GM21576 (cell line): Measurements from ENCODE around the gene TBX21.
A peak's percentile ranks its signal among the peaks of the same experiment; 100 is the strongest.
"Not testable (repeated sequence)": the region's sequence is repeated elsewhere in the genome, so short reads cannot be mapped to it uniquely, and the experiment has no call there.

ENCODE experiments used
- ATAC-seq: cut with Tn5 transposase; IDR thresholded peaks from one replicate; pipeline ENCODE4 v1.9.1; 2021; ENCODE audit warnings: mild to moderate bottlenecking, moderate library complexity; ENCODE audit not compliant: unreplicated experiment

The TBX21 gene

DNA sequence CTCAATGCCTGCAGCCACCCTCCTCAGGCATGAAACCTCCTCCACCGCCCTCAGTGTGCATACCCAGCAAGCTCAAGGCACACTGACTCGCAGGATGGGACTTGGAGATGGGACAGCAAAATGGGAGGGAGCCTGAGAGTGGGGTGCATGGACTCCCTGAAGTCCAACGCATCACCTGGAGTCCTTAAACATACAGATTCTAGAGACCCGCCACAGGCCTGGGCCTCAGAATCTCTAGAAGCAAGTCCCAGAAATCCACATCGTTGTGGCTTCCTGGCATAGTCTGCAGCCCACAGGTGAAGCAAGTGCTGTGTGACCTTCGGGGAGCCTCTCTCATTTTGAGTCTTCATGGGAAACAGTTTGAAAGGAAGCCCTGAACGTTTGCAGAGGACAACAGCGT lies 3.6 kb upstream of the TBX21 start:
- no peak for ATAC-seq

DNA sequence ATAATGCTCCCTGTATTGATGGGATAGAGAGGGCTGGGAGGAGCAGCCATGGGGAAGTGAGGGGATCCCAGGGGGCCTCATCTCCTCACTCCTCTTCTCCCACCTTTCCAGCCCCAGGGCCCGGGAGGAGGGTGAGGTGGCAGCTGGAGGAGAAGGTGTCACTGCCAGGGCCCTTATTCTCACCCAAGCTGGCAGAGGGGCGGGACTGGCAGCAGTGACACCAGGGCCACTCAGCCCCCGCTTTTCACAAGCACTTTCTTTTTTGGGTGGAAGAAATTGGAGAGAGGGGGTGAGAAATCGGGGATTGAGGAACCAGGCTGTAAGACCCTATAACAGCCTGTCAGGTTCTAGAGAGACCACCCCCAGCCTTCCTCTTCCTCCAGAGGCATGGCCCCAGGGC lies 2.4 kb upstream of the TBX21 start:
- ATAC-seq = no peak

DNA sequence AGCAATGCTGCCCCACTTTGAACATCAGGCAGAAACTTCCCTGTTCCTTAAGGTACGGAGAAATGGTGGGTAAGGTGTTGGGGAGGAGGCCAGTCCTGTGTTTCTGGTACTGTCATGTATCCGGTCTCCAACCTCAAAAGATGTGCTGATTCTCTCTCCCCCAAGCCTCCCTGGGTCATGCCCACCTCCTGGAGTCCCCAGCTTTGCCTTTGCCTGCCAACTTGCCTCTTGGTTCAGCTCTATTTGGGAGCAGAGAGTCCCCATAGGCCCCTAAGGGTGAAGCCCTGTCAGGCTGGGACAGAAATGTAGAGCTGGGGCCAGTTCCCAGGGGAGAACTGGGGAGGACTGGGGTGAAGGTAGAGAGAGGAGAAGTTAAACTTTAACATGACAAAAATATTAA lies 1.6 kb upstream of the TBX21 start:
- ATAC-seq = no peak

DNA sequence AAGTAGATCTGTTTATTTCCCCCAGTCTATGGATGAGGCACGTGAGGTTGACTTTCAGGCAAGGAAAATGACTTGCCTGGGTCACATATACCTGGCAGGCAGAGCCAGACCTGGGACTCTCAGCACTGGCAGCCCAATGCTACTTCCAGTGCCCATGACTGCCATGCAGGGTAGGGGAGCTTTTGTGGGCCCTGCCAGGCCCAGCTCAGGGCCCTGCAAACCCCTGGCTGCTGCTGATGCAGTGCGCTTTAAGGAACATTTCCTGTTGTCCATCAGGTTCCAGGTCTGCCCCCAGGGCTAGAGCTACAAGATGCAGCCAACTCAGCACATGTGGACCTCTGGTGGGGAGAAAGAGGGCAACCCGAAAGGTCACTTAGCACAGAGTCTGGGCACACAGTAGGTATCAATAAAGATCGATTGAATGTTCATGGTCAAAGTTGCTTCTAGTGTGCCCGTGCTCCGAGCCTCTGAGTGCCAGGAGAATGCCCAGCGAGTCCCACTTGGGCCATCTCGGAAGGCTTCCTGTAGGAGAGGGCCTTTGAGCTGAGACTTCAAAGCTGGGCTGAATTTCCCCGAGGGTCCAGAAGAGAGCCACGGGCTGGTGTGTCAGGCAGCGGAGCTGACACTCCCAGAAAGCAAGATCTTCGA lies 513 bp upstream of the TBX21 start:
- ATAC-seq = no peak

DNA sequence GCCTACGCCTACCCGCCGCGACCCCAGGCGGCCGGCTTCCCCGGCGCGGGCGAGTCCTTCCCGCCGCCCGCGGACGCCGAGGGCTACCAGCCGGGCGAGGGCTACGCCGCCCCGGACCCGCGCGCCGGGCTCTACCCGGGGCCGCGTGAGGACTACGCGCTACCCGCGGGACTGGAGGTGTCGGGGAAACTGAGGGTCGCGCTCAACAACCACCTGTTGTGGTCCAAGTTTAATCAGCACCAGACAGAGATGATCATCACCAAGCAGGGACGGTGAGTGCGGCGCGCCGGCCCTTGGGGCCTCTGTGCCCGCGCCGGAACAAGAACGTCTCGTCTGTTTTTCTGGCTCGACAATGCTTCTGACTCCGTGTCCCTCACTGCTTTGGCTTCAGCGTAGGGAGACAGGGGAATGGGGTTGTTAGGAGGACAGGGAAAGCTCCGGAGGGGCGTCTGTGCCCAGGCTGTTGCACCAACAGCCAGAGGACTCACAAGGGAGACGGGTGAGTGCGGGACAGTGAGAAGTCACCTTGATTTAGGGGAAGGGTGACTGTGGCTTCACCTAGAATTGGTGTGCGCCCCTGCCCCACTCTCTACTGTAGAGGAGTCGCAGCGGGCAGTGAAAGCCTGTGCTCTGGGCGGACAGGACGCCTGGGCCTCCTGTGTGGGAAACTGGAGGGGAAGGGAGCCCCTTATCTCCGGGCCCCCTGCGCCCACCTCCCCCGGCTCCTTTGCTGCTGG lies 806 bp downstream of the TBX21 start:
- peak; percentile 13 for ATAC-seq

DNA sequence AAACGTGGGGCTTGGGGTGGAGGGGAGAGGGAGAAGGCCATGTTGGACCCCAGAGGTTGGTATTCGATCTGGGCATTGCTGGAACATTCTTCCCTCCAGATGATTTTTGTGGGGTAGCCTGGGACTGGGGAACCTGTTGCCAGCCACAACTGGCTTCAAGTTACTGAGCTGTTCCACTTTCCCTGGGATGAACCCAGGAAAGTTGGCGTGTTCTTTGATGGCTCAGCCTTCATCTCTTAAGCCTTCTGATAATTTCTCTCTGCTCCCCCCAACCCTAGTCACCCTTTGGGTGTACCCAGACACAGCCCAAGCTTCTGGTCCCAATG lies 2.1 kb downstream of the TBX21 start:
- ATAC-seq = no peak

DNA sequence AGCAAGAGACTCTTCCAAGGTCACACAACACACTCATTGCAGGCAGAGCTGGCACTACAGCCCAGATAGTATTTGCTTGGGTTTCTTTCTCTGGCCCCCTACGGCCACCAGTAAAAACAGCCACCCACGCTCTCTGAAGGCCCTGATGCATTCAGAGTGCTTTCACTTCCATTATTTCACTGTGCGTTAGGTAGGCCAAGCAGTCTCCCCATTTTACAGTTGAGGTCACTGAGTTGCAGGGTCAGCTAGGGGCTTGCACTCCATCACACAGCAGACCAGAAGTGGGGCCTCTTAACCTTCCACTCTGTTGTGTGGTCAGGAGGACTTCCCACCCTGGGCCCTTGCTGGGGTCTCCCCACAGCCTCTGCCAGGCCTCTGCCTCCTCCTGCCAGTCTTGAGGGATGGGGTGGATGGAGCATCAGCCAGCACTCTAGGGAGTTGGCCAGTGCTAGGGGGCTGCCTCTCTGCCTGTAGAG lies 2.5 kb downstream of the TBX21 start:
- peak; percentile 48 for ATAC-seq

DNA sequence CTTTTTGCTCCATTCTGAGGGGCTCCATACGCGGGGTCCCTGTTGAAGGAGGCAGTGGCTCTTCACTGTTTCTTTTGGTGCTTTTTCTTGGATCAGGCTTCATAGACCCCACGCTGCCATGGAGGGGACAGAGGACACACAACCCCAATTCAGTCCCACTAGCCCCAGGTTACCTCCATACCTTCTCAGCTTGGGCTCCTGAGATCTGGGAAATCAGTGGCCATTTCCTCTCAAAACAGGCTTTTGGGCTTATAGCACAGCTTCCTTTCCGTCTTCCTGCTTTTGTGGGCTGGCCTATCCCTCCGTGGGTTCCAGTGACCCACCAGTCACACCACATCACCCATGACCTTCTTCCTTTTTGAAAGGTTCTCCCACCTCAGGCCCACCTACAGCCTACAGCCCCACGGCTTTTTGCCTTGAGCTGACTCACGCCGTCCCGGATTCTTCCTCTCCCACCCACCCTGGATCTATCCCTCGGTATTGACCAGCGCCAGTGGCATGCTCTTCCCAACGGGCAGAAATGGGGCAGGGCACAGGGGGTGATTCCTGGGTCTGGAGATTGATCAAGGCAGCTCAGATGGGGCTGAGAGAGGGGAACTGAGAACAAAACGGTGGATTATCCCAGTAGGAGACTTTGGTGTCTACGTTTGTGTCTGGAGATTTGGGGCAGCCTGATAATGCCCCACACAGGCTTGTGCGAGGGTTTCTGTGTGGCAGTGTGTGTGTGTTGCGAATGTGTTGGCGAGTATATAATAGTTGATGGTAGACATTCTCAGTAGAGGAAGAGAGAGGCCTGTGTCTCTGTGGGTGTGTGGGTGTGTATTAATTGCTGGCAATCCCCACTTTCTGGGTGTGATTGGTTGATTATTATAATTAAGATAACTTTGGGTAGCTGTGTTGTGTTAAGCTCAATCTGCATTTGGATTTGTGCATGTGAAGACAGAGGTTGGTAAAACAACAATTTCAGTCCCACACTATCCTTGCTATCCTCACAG lies 3.8 kb downstream of the TBX21 start:
- ATAC-seq = no peak

DNA sequence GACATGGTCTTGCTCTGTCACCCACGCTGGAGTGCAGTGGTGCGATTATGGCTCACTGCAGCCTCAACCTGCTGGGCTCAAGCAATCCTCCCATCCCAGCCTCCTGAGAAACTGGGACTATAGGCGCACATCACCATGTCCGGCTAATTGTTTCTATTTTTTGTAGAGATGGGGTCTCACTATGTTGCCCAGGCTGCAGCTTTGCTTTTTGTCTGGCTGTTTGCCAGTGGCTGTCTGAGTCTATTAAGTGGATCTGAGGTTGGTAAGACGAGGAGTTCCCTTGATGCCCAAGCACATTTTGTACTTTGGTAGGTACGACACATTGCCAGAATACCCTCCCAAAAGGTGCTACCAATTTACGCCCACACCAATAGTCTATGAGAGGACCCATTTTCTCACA lies 5.1 kb downstream of the TBX21 start:
- ATAC-seq = no peak

DNA sequence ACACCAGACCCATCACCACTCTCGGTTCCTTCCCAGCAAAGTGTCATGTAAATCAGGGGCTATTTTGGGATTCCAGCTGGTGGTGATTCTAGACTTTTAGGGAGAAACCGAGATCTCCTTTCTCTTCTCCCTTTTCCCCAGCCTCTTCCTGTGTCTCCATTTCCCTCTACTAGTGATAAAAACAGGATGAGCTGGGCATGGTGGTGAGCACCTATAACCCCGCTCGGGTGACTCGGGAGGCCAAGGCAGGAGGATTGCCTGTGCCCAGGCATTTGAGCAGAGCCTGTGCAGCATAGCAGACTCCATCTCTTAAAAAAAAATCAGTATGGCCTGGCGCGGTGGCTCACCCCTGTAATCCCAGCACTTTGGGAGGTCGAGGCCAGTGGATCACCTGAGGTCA lies 6.1 kb downstream of the TBX21 start:
- ATAC-seq = no peak

DNA sequence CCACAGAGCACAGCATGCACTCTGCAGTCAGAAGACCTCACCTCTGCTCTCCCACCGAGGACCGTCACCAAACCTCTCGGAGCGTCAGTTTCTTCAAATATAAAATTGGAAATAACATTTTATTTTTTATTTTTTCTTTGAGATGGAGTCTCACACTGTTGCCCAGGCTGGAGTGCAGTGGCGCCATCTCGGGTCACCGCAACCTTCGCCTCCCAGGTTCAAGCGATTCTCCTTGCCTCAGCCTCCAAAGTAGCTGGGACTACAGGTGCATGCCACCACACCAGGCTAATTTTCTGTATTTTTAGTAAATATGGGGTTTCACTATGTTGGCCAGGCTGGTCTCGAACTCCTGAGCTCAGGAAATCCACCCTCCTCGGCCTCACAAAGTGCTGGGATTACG lies 6.9 kb downstream of the TBX21 start:
- ATAC-seq = not testable (repeated sequence)

DNA sequence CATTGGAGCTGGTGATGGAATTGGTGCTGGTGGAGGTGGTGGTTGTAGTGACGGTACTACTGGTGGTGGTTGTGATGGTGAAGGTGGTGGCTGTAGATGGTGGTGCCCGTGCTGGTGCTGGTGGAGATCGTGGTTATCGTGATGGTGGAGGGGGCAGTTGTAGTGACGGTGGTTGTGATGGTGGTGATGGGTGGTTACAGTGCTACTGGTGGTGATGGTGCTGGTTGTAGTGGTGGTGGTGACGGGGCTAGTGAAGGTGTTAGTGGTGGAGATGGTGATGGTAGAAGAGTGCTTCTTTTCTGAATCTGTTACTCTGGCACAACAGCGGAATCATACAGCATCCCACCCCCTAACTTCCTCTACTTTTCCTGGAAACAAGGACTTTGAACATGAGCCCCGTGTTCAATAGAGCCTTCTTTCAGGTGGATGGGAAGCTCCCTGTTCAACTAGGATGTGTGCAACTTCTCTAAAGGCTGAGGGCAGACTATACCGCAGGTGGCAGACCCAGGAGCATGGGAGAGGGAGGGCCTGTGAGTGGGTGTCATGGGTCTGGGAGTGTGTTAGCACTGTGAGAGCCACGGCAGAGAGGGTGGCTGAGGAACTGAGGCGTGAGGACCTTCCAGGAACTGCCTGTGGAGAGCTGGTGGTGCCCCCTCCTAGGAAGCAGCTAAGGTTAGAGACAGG lies 8.2 kb downstream of the TBX21 start:
- ATAC-seq = no peak

DNA sequence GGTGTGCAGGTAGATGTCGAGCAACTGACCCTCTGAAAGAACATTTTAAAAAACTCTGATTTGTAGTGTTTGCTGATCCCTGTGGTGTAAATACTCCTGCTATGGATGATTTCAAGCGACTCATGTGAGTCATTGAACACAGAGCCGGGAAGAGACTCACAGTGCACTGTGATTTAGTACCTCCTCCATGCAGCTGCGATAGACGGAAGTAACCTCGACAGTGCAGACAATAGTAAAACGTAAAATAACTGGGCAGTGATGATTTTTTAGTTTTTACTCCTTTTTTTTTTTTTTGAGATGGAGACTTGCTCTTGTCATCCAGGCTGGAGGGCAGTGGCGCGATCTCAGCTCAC lies 8.7 kb downstream of the TBX21 start:
- no peak for ATAC-seq

DNA sequence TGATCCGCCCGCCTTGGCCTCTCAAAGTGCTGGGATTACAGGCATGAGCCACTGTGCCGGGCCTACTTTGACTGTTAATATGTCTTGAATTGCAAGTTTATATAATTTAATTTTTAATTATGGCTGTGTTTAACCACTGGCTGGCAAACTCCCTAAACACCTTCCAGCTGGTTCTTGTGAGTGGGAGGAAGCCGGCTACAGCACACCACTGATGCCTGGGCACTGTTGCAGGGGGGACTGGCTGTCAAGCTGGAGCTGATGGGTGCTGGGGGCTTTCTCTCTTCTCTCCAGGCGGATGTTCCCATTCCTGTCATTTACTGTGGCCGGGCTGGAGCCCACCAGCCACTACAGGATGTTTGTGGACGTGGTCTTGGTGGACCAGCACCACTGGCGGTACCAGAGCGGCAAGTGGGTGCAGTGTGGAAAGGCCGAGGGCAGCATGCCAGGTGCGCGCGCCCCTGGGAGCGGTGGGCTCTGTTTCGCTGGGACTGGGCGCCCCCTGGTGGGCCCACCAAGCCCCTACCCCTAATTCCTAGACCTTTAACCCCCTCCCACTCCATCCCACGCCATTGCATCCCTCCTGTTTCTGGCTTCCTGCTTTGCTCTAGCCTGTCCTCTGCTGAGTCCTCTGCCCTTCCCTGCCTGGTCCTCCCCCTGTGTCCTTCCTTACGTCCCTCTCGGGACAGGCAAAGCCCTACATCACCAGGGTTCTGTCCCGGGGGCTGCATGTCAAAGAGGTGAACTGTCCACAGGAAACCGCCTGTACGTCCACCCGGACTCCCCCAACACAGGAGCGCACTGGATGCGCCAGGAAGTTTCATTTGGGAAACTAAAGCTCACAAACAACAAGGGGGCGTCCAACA lies 9.5 kb downstream of the TBX21 start:
- no peak for ATAC-seq

DNA sequence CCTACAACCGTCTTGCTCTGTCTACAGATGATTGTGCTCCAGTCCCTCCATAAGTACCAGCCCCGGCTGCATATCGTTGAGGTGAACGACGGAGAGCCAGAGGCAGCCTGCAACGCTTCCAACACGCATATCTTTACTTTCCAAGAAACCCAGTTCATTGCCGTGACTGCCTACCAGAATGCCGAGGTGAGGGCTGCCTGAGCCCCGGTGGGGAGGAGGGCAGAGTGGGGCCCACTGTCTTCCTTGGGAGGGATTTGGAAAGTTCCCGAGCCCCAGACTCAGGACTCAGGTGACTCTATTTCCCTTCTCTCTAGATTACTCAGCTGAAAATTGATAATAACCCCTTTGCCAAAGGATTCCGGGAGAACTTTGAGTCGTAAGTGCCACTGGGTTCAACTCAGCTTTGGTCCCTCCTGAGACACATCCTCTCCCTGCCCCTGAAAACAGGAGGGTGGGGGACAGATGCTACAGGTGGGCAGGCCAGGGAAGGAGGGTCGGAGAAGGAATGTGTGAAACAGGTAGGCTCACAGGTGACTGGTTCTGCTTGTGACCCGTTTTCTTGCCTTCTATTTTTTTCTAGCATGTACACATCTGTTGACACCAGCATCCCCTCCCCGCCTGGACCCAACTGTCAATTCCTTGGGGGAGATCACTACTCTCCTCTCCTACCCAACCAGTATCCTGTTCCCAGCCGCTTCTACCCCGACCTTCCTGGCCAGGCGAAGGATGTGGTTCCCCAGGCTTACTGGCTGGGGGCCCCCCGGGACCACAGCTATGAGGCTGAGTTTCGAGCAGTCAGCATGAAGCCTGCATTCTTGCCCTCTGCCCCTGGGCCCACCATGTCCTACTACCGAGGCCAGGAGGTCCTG lies 11.4 kb downstream of the TBX21 start:
- no peak for ATAC-seq

DNA sequence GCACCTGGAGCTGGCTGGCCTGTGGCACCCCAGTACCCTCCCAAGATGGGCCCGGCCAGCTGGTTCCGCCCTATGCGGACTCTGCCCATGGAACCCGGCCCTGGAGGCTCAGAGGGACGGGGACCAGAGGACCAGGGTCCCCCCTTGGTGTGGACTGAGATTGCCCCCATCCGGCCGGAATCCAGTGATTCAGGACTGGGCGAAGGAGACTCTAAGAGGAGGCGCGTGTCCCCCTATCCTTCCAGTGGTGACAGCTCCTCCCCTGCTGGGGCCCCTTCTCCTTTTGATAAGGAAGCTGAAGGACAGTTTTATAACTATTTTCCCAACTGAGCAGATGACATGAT lies 12.0 kb downstream of the TBX21 start:
- no peak for ATAC-seq

DNA sequence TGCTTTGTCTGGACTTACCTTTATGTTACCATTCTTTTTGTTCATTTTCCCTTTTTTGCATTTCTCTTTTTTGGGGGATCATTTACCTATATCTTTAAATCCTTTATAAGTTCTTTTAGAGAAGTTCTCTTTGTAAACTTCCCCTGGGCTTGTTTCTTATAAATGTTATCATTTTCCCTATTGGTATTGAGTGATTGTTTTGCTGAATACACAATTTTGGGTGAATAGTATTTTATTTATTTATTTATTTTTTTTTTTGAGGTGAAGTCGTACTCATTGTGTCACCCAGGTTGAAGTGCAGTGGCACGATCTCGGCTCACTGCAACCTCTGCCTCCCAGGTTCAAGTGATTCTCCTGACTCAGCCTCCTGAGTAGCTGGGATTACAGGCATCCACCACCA lies 18.4 kb downstream of the TBX21 start:
- no peak for ATAC-seq

DNA sequence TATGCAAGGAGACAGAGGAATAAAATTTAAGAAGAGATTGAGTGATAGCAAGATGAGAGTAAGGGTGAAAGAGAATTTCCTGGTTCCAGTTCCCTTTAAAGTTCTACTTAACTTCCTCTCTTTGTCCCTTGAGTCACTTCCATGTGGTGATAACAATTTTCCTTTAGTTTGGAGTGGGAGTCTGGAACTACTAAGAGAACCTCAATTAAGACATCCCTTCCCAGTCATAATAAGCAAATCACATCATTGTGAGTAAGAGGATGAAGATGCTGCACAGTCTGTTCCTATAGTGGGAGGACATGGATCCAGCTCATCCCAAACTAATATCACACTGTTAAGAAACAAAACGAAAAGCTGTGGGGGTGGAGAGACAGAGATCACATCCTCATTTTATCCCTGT lies 24.4 kb downstream of the TBX21 start:
- ATAC-seq = no peak

DNA sequence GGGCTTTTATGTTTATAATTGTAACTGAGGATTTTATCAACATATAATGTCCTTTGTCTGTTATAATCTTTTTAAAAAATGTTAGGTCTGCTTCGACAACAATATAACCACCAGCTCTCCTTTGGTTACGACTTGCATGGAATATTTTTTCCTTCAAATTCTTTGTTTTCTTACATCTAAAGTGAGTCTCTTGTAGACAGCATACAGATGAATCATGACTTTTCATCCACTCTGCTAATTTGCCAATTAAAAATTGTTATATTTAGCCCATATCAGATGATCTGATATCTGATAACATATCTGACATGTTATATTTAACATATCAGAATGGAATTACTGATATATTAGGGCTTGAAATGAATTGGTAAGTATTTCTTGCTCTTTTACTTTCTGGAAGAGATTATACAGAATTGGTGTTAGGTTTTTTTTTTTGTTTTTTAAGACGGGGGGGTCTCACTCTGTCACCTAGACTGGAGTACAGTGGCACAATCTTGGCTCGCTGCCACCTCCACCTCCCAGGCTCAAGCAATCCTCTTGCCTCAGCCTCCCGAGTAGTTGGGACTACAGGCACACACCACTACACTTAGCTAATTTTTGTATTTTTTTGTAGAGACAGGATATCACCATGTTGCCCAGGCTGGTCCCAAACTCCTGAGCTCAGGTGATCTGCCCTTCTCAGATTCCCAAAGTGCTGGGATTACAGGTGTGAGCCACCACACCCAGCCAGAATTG lies 27.5 kb downstream of the TBX21 start:
- ATAC-seq = no peak
